ENCODE data around the gene MIA2.

GRCh38 chr14:39268393-39268792, 34.7 kb downstream of the MIA2 start:
- TF ChIP-seq CTCF (IDR thresholded peaks at IDR 0.05 in 4 of 5, conservative IDR thresholded peaks at IDR 0.05 in 1 of 5) (no peak), POLR2A (IDR thresholded peaks at IDR 0.05) (no peak)

Measured in gastrocnemius medialis (tissue), 4 donors.